Measurements from ENCODE around the gene ABTB1. TPM values are rescaled to one million over a fixed set of nuclear protein-coding genes. Genes with fewer than 3 reads are reported as not detected.
"Not testable (repeated sequence)": the region's sequence is repeated elsewhere in the genome, so short reads cannot be mapped to it uniquely, and the experiment has no call there.

Gene ABTB1
- total RNA-seq, 2 experiments from 2014 or later: 4.4 to 14.5 TPM

DNA sequence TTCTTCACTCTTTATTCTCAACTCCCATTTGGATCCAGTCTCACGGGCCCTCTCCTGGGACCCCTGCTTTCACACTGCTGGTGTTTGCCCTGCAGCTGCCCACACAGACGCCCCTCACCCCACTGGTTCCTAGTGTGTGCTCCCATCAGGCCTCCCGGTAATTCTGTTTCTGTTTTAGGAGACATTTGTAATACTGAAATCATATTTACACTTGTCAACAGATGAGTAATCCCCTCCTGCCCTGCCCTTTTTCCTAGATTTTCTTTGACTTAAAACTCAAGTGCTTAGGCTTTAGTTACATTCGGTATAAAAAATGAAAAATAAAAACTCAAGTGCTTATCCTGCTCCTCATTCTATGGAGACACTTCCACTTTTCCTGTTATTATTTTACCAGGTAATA lies 18.4 kb upstream of the ABTB1 start:
- no peak overlapping the region for H3K4me2 ChIP-seq (ENCODE audit: low read length)
- H3K27ac ChIP-seq (ENCODE audit: low read depth, low read length, poor library complexity, severe bottlenecking): no peak overlapping the region
- ChIA-PET POLR2A (no interaction called here), CTCF (ENCODE audit: unreplicated experiment) (no interaction called here)
- DNase-seq (ENCODE audit: low spot score): no peak
- BruUV-seq (replicated peaks): no TSS peak
- no peaks in the 10 kb centered on the region for H4K20me1 ChIP-seq (ENCODE audit: insufficient read depth, low read length)
- H3K9me3 ChIP-seq (ENCODE audit: low read length): no peaks in the 10 kb centered on the region
- no peaks in the 10 kb centered on the region for H3K4me1 ChIP-seq (ENCODE audit: insufficient read depth, low read length, poor library complexity, severe bottlenecking)
- no peaks in the 10 kb centered on the region for H3K36me3 ChIP-seq (ENCODE audit: insufficient read depth, low read length)
- no peaks in the 10 kb centered on the region for H3K9me2 ChIP-seq (ENCODE audit: insufficient read depth, low read length)
- no peak overlapping the region for H3K4me3 ChIP-seq (ENCODE audit: low read depth, low read length, poor library complexity, severe bottlenecking)
- H2AFZ ChIP-seq (ENCODE audit: low read length): no peak overlapping the region
- TF ChIP-seq EZH2phosphoT487 (IDR thresholded peaks at IDR 0.05; ENCODE audit: borderline replicate concordance, low read depth, low read length): no peak
- TF ChIP-seq, protein P1, sequence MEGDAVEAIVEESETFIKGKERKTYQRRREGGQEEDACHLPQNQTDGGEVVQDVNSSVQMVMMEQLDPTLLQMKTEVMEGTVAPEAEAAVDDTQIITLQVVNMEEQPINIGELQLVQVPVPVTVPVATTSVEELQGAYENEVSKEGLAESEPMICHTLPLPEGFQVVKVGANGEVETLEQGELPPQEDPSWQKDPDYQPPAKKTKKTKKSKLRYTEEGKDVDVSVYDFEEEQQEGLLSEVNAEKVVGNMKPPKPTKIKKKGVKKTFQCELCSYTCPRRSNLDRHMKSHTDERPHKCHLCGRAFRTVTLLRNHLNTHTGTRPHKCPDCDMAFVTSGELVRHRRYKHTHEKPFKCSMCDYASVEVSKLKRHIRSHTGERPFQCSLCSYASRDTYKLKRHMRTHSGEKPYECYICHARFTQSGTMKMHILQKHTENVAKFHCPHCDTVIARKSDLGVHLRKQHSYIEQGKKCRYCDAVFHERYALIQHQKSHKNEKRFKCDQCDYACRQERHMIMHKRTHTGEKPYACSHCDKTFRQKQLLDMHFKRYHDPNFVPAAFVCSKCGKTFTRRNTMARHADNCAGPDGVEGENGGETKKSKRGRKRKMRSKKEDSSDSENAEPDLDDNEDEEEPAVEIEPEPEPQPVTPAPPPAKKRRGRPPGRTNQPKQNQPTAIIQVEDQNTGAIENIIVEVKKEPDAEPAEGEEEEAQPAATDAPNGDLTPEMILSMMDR (conservative IDR thresholded peaks at IDR 0.05; ENCODE audit: low read length): no peak
- intact Hi-C loops (cut with micrococcal nuclease; ENCODE audit: unreplicated experiment): no loop called here
- H3K79me2 ChIP-seq (ENCODE audit: insufficient read depth, low read depth, low read length): no peaks in the 10 kb centered on the region

GRCh38 chr3:127654993-127655392 lies 17.8 kb upstream of the ABTB1 start:
- POLR2A ChIA-PET; H3K4me2 ChIP-seq (ENCODE audit: low read length); H3K4me3 ChIP-seq (ENCODE audit: low read depth, low read length, poor library complexity, severe bottlenecking); intact Hi-C loops (cut with micrococcal nuclease; ENCODE audit: unreplicated experiment); H3K9me3 ChIP-seq (ENCODE audit: low read length); H3K36me3 ChIP-seq (ENCODE audit: insufficient read depth, low read length); H4K20me1 ChIP-seq (ENCODE audit: insufficient read depth, low read length); H3K9me2 ChIP-seq (ENCODE audit: insufficient read depth, low read length); H2AFZ ChIP-seq (ENCODE audit: low read length); H3K4me1 ChIP-seq (ENCODE audit: insufficient read depth, low read length, poor library complexity, severe bottlenecking); H3K79me2 ChIP-seq (ENCODE audit: insufficient read depth, low read depth, low read length); BruUV-seq (replicated peaks); H3K27ac ChIP-seq (ENCODE audit: low read depth, low read length, poor library complexity, severe bottlenecking); DNase-seq (ENCODE audit: low spot score): not testable (repeated sequence)
- CTCF ChIA-PET (ENCODE audit: unreplicated experiment): interaction anchor here (1.1 kb wide), 1 partner anchor 39 kb away, joined by 4 read pairs; no protein-coding TSS in a partner anchor

DNA sequence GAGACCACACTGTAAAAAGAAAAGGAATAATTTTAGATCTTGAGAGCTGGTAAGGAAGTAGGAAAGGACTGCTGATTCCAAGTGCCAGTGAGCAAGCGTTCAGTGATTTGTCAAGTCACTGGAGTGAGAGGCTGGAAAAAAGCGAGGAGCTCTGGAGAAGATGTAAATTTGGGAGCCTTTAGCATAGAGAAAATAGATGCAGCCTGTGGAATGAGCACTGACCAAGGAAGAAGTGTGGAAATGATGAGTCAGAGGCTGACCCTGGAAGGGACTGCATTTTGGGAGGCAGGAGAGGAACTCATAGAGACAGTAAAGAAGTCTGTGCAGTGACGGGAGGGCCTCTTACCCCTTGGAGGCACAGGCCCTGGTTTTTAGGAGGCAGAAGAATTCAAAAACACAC lies 17.1 kb upstream of the ABTB1 start:
- intact Hi-C loops (cut with micrococcal nuclease; ENCODE audit: unreplicated experiment): no loop called here
- Histone ChIP-seq H4K20me1 (ENCODE audit: insufficient read depth, low read length) (no peaks in the 10 kb centered on the region), H3K9me3 (ENCODE audit: low read length) (no peaks in the 10 kb centered on the region), H3K4me2 (ENCODE audit: low read length) (no peak overlapping the region), H3K9me2 (ENCODE audit: insufficient read depth, low read length) (no peaks in the 10 kb centered on the region), H2AFZ (ENCODE audit: low read length) (no peak overlapping the region), H3K4me1 (ENCODE audit: insufficient read depth, low read length, poor library complexity, severe bottlenecking) (no peaks in the 10 kb centered on the region), H3K27ac (ENCODE audit: low read depth, low read length, poor library complexity, severe bottlenecking) (no peak overlapping the region), H3K36me3 (ENCODE audit: insufficient read depth, low read length) (no peaks in the 10 kb centered on the region), H3K79me2 (ENCODE audit: insufficient read depth, low read depth, low read length) (no peaks in the 10 kb centered on the region), H3K4me3 (ENCODE audit: low read depth, low read length, poor library complexity, severe bottlenecking) (no peak overlapping the region)
- no TSS peak for BruUV-seq (replicated peaks)
- no peak for DNase-seq (ENCODE audit: low spot score)
- ChIA-PET CTCF (ENCODE audit: unreplicated experiment) (interaction anchor here (1.1 kb wide), 1 partner anchor 39 kb away, joined by 4 read pairs; no protein-coding TSS in a partner anchor), POLR2A (no interaction called here)
- TF ChIP-seq, protein P1 (conservative IDR thresholded peaks at IDR 0.05; ENCODE audit: low read length): no peak
- TF ChIP-seq EZH2phosphoT487 (IDR thresholded peaks at IDR 0.05; ENCODE audit: borderline replicate concordance, low read depth, low read length): no peak

Data from OCI-LY7 (cell line).